Central memory CD8-positive, alpha-beta T cell (primary cell): ENCODE results near the gene TNNT1.

ENCODE experiments used
- ATAC-seq: fragments of 150-1000 bp; cut with Tn5 transposase; replicated peaks from 2 replicates; pipeline ENCODE4 v1.10.0; 2022; ENCODE audit warnings: mild to moderate bottlenecking, moderate FRiP score, moderate number of reproducible peaks; ENCODE audit not compliant: poor library complexity, severe bottlenecking; ENCODE audit errors: extremely low read depth
- DNase-seq, 2 donors: peaks; one replicate each; pipeline ENCODE4 v3.0.0; 2021; ENCODE audit warnings: low spot score in 2 of 2
- H3K27ac Mint-ChIP-seq: one replicate; pipeline ENCODE4 v1.8.0; 2022; ENCODE audit warnings: low read depth, mild to moderate bottlenecking, moderate library complexity, mixed read lengths
- H3K27me3 Mint-ChIP-seq: one replicate; pipeline ENCODE4 v1.8.0; 2022; ENCODE audit warnings: mixed read lengths
- H3K36me3 Mint-ChIP-seq: one replicate; pipeline ENCODE4 v1.8.0; 2022; ENCODE audit warnings: mild to moderate bottlenecking, moderate library complexity, mixed read lengths; ENCODE audit not compliant: insufficient read depth
- H3K4me1 Mint-ChIP-seq: one replicate; pipeline ENCODE4 v1.8.0; 2022; ENCODE audit warnings: mixed read lengths
- H3K4me3 Mint-ChIP-seq: one replicate; pipeline ENCODE4 v1.8.0; 2022; ENCODE audit warnings: mild to moderate bottlenecking, moderate library complexity, mixed read lengths
- H3K9me3 Mint-ChIP-seq: one replicate; pipeline ENCODE4 v1.8.0; 2022; ENCODE audit warnings: mixed read lengths

Gene TNNT1, protein sequence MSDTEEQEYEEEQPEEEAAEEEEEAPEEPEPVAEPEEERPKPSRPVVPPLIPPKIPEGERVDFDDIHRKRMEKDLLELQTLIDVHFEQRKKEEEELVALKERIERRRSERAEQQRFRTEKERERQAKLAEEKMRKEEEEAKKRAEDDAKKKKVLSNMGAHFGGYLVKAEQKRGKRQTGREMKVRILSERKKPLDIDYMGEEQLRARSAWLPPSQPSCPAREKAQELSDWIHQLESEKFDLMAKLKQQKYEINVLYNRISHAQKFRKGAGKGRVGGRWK

DNA sequence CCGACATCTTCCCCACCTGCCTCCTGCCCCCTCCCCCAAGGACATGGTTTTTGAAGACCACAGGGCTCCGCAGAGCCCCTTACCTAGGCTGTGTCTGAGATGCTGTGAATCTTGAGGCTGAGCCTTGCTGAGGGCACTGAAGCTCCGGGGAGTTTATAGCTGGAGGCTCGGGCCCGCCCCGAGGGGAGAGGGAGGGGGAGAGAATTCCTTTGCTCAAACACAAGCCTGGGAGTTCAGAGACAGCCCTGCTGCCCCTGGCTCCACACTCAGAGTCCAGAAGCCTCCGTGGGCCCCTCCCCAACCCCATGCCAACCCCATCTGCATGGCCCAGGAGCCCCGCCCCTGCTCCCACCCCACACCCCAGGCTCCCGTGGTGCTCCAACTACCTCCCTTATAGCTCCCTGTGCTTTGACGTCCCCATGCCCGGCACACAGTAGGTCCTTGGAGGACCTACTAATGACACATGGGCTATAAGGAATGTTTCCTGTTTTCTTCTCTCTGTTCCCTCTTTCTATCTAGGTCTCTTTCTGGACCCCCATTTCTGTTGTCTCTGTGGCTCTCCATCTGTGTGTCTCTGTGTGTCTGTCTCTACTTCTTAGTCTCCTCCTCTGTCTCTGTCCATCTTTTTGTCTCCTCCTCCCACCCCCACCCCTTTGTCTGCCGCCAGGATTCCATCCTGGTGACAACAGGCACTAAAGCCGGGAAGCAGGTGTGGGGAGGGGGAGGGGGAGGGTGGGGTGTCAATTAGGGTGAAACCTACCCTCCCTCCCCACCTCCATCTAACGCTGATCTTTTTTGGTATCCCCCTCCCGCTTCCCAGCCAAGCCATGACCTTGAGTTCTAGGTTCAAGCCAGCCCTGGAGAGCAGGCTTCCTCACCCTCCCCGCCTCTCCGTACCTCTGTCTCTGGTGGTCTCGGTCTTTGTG, at the start of gene TNNT1:
TSS of gene TNNT1 (minus strand) at position 129 of the 926 bp plus-strand sequence. CDS start 2,049 bp downstream, outside the sequence.
- H3K36me3 Mint-ChIP-seq: peaks cover 4% of the 10 kb centered on the region

DNA sequence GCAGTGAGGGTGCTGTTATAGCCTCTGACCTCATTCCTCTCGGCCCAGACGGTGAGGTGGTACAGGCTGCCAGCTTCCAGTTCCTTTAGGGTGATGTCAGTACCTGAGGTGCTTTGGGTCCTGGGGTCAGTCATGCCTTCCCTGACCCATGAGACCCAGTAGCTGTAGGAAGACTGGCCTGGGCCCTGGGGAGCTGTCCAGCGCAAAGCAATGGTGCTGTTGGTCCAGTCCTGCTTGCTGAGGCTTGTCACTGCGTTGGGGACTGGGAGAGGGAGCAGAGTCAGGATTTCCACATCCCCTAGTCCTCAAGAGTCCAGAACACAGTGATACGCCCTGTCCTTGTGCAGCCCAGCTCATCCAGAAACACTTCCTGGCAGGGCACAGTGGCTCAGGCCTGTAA, 49.6 kb upstream of the TNNT1 start:
- no peaks in the 10 kb centered on the region for H3K9me3 Mint-ChIP-seq
- ATAC-seq (no peak), DNase-seq (no peak)
- H3K36me3 Mint-ChIP-seq: no peaks in the 10 kb centered on the region
- peaks cover 61% of the 10 kb centered on the region for H3K27me3 Mint-ChIP-seq
- H3K27ac Mint-ChIP-seq: no peak overlapping the region
- H3K4me1 Mint-ChIP-seq: peaks cover 5% of the 10 kb centered on the region
- H3K4me3 Mint-ChIP-seq: no peak overlapping the region

More for the DNA sequence above, at the start of gene TNNT1:
- DNase-seq: no peak
- H3K4me3 Mint-ChIP-seq: no peak within 1 kb of the TSS
- H3K4me1 Mint-ChIP-seq: peaks cover 25% of the 10 kb centered on the region
- no peak for ATAC-seq
- H3K27me3 Mint-ChIP-seq: peaks cover 42% of the 10 kb centered on the region
- peaks cover 16% of the 10 kb centered on the region for H3K9me3 Mint-ChIP-seq
- H3K27ac Mint-ChIP-seq: no peak within 1 kb of the TSS

DNA sequence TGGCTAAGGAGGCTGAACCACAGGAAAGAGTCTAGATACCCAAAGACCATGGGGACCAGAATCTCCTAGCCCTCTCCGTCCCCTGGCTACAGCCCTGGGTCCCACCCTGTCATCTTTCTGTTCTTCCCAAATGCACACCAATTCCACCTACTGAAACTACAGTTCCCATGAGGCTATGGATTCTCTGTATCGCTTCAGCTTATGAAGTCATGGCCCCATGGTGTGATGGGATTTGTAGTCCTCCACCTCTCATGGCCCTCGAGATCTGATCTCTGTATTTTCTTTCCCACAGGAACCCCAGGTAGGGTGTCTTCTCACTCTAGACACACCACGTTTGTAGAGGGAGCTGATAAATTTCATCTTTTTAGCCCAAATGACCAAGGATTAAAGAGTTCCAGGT, 48.5 kb upstream of the TNNT1 start:
- H3K27ac Mint-ChIP-seq: no peak overlapping the region

DNA sequence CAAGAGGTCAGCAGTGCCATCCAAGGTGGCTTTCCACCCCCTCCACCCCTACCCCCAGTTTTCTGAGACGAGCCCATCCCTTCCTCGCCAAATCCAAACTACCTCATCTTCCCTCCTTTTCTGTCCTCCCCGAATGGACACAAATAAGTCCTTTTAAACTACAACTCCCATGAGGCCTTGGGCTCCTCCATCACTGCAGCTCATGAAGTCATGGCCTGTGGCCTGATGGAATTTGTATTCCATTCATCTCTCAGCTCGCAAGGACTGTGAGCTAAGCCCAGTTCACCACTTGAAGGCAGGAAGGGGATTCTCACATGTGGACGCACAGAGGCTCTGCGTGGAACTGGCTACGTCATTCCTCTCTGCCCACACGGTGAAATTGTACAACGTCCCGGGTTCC, 47.8 kb upstream of the TNNT1 start:
- H3K4me1 Mint-ChIP-seq: peaks cover 5% of the 10 kb centered on the region
- H3K27me3 Mint-ChIP-seq: peaks cover 53% of the 10 kb centered on the region
- no peaks in the 10 kb centered on the region for H3K9me3 Mint-ChIP-seq
- DNase-seq (no peak), ATAC-seq (no peak)
- no peak overlapping the region for H3K4me3 Mint-ChIP-seq
- no peaks in the 10 kb centered on the region for H3K36me3 Mint-ChIP-seq
- H3K27ac Mint-ChIP-seq: no peak overlapping the region

More for the DNA sequence above, 48.5 kb upstream of the TNNT1 start:
- Mint-ChIP-seq H3K9me3 (no peaks in the 10 kb centered on the region), H3K4me3 (no peak overlapping the region), H3K4me1 (peaks cover 5% of the 10 kb centered on the region), H3K36me3 (no peaks in the 10 kb centered on the region), H3K27me3 (peaks cover 55% of the 10 kb centered on the region)
- DNase-seq: no peak
- no peak for ATAC-seq

DNA sequence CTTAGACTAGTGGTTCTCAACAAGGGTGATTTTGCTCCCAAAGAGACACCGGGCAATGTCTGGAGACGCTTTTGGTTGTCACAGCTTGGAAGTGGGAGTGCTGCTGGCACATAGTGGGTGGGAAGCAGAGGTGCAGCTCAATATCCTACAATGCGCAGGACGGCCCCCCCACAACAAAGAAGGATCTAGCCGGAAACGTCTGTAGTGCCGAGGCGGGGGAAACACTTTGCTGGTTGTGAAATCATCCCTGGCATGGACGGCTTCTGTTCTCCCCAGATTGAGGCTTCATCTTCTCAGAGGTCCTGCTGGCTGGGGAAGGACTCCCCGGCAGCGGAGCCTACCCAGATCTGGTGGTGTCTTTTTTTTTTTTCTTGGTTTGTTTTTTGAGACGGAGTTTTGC, 44.5 kb upstream of the TNNT1 start:
- H3K4me3 Mint-ChIP-seq: no peak overlapping the region
- no peak overlapping the region for H3K27ac Mint-ChIP-seq
- no peak for ATAC-seq
- DNase-seq: no peak
- H3K27me3 Mint-ChIP-seq: peaks cover 44% of the 10 kb centered on the region
- no peaks in the 10 kb centered on the region for H3K9me3 Mint-ChIP-seq
- H3K4me1 Mint-ChIP-seq: peaks cover 10% of the 10 kb centered on the region
- H3K36me3 Mint-ChIP-seq: no peaks in the 10 kb centered on the region

DNA sequence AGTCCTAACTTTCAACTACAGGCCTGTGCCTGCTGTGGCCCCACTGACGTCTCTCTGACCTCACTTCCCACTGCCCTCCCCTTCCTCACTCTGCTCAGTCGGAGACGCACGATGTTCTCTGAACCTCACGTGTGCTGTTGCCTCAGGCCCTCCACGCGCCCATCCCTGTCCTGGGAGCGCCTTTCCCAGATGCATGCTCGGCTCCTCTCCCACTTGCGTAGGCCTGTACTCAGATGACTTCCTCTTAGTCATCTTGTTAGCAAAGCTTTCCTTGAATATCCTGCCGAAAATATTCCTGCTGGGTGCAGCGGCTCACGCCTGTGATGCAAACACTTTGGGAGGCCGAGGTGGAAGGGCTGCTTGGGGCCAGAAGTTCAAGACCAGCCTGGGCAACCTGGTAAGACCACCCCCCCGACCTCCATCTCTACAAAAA, 40.4 kb upstream of the TNNT1 start:
- Mint-ChIP-seq H3K36me3 (peaks cover 2% of the 10 kb centered on the region), H3K4me3 (no peak overlapping the region), H3K4me1 (peaks cover 10% of the 10 kb centered on the region), H3K27ac (no peak overlapping the region), H3K27me3 (peaks cover 52% of the 10 kb centered on the region), H3K9me3 (no peaks in the 10 kb centered on the region)
- no peak for DNase-seq
- ATAC-seq: no peak

DNA sequence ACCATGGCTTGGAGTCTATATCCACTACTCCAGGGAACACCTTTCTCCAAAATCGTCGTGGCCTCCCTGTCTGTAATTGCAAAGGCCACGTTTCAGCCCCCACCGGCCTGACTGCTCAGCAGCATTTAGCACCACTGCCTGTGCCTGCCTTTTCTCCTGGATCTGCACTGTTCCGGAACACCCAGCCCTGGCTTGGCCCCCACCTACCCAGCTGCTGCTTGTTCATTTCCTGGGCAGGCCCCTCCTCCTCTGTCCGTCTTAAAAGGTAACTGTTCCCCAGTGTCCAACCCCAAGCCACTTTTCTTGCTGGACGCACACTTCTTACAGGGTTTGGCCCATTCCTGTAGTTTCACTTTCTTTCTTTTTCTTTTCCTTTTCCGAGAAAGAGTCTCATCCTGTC, 39.6 kb upstream of the TNNT1 start:
- Mint-ChIP-seq H3K4me3 (no peak overlapping the region), H3K27ac (no peak overlapping the region)

DNA sequence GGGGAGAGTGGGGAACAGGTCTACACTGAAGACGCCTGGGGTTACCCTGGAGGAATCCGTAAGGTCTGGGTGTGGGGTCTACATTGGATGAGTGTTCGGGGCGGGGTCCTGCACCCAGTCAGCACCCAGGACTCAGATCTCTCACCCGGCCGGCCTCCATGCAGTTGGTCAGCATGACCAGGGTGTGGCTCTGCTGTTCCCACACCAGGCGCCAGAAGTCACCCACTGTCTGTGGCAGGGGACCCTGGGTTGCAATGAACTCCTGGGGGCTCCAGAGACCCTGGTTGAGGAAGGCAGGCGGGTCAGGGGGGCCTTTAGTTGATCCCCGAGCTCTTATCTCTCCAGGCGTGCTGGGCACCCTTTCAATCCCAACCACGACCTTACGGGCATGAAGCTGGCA, 37.1 kb upstream of the TNNT1 start:
- H3K36me3 Mint-ChIP-seq: peaks cover 2% of the 10 kb centered on the region
- H3K9me3 Mint-ChIP-seq: no peaks in the 10 kb centered on the region
- DNase-seq: no peak
- H3K27me3 Mint-ChIP-seq: peaks cover 68% of the 10 kb centered on the region
- ATAC-seq: no peak
- H3K4me1 Mint-ChIP-seq: peaks cover 10% of the 10 kb centered on the region
- no peak overlapping the region for H3K27ac Mint-ChIP-seq
- H3K4me3 Mint-ChIP-seq: no peak overlapping the region

More for the DNA sequence above, 39.6 kb upstream of the TNNT1 start:
- DNase-seq: no peak
- peaks cover 60% of the 10 kb centered on the region for H3K27me3 Mint-ChIP-seq
- H3K9me3 Mint-ChIP-seq: no peaks in the 10 kb centered on the region
- peaks cover 10% of the 10 kb centered on the region for H3K4me1 Mint-ChIP-seq
- no peak for ATAC-seq
- peaks cover 2% of the 10 kb centered on the region for H3K36me3 Mint-ChIP-seq

DNA sequence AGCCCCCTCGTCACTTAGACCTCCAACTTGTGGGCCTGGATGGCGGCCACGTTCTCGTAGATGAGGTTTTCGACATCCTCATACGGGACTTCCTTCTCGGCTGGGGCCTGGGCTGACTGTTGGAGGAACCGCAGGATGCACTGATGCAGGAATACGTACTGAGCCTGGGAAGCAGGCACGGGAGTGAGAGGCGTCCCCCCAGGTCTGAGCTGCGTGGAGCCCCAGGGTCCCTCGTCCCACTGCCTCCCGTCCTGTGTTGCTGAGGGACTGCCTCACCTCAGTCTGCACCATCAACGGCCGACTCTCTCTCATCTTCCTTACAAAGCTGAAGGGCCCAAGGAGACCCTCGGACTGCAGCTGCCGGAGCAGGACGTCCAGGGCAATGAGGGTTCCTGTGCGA, 32.7 kb upstream of the TNNT1 start:
- H3K4me1 Mint-ChIP-seq: peaks cover 22% of the 10 kb centered on the region
- no peak overlapping the region for H3K27ac Mint-ChIP-seq
- H3K4me3 Mint-ChIP-seq: no peak overlapping the region
- H3K36me3 Mint-ChIP-seq: peaks cover 19% of the 10 kb centered on the region
- no peak for DNase-seq
- H3K27me3 Mint-ChIP-seq: peaks cover 92% of the 10 kb centered on the region
- no peak for ATAC-seq
- H3K9me3 Mint-ChIP-seq: no peaks in the 10 kb centered on the region

DNA sequence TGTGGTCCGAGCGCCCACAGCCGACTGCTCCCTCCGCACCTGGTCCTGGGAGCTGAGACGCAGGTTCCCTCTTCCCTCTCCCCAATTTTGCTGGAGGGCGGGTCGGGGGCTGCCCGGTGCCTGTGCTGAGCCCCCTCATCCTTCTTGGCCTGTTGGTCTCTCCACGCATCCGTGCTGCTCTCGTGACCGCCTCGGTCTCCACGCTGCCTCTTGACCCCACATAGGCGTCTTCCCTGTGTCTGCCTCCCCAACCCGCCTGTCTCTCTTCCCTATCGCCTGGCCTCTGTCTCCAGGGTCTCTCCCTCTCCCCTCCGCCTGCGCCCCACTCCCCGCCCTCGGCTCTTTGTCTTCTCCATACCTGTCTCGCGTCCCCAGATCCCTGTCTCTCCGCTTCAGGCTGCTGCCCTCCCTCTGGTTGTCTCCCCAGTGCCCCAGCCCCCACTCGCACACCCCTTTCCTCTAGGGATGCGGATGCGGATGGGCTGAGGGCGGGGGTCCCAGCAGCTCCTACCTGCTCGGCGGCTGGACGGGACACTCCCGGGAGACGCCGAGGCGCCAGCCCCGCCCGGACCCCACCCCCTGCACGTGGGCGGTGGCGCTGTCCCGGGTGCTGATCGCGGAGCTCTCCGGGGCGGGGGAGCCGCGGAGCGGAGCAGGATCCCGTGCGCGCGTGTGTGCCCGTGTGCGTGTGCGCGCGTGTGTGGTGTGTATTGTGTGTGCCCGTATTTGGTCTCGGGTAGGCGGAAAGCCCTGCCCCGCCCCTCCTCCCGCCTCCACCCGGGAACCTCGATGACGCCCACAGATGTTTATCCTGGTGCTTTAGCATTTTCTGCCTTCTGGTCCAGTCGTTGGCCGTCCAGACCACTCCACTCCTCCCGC, 30.8 kb upstream of the TNNT1 start, which contains the start of gene SYT5:
TSS of gene SYT5 (minus strand) at position 684 of the 879 bp plus-strand sequence. CDS start 1,248 bp downstream, outside the sequence.
- Mint-ChIP-seq H3K4me3 (peak within 1 kb of the TSS; percentile 78), H3K4me1 (peaks cover 18% of the 10 kb centered on the region), H3K27me3 (peaks cover 91% of the 10 kb centered on the region), H3K27ac (peak within 1 kb of the TSS; percentile 95), H3K9me3 (no peaks in the 10 kb centered on the region), H3K36me3 (peaks cover 17% of the 10 kb centered on the region)
- ATAC-seq (peak; percentile 42), DNase-seq (peak; percentile 32 to 48)

DNA sequence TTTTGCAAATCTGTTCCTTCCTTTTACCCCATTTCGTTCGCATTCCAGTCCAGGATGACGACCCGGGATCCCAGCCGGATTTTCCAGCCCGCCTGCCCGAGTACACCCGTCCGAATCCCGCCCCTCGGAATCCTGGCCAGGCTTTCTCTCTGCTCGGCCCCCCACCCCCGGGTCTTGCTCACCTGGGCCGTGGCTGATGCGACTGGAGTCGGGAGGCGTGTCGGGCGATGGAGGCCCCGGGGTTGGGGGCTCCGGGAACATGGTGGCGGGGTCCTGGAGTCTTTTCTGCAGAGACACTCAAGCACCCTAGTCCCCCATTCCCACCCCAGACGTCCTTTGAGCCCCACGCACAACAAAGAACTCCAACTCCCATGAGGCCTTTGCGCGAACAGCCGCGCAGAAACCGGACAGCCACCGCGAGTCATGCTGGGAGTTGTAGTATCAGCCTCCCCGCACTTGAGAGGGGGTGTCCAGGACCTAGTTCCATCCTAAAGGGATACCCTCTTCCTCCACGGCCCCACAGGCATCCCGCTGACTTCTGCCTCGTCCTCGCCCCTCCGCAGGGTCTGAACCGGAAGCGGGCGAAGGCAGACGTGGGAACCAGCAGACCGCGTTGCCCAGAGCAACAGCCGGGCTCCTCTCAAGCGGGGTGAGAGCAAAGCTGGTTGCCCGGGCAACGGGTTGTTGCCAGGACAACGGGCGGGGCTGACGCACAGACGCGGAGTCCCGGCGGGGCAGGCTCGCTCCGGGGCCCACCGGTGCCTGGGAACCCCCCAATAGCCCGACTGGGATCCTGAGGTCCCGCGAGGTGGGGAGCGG, 30.0 kb upstream of the TNNT1 start:
- DNase-seq (peak; percentile 94 to 97), ATAC-seq (peak; percentile 93)
- Mint-ChIP-seq H3K9me3 (no peaks in the 10 kb centered on the region), H3K4me3 (peak overlapping the region; percentile 78), H3K4me1 (peaks cover 23% of the 10 kb centered on the region), H3K27me3 (peaks cover 91% of the 10 kb centered on the region), H3K27ac (peak overlapping the region; percentile 95), H3K36me3 (peaks cover 17% of the 10 kb centered on the region)
